ENCODE data around the gene EEF1AKMT3. TPM values are rescaled to one million over a fixed set of nuclear protein-coding genes. Genes with fewer than 3 reads are reported as not detected.
A peak's percentile ranks its signal among the peaks of the same experiment; 100 is the strongest.

EEF1AKMT3 gene
- total RNA-seq, 2 donors from 2014 or later = 1.9 to 3.6 TPM

DNA sequence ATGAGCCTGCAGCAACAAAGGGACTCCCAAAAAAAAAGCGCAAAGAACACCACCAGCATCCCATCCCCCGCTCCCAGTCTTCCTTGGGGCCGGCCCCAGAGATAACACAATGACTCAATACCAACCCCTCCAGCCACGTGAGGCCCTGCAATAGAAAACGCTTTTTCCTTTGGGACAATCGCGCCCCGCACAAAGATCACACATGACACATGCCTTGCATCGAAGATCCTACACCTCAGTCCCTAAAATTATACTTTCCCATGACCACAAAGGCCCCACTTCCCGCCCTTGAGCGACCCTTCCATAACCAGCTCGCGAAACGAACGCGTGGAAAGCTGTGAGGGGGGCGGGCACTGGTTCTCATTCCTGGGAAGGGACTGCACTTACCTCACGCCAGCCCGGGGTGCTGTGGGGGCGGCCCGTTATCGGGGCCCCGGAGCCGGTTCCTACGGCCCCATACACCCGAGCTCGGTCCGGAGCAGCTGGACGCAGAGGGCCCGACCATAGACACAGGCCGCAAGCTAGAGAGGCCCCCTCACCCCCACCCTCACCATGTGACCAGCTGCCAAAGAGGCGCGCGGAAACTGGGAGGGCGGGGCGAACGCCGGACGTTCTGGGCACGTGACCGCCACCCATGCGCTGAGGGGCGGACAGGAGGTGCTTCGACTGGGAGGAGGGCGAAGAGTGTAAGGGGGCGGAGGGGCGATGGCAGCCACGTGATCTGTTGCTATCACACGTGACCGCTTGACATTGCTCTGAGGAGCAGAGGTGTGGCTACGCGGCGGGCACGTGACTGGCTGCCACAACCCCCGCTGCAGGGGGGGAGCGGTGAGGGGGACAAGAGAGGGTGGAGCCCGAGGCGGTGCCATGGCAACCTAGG lies 20.4 kb upstream of the EEF1AKMT3 start, which contains the start of gene CDK4:
TSS of gene CDK4 (minus strand) at position 523 of the 880 bp plus-strand sequence. CDS start 593 bp downstream, outside the sequence.
- Histone ChIP-seq H3K4me1 (peaks cover 0 to 36% of the 10 kb centered on the region in 2 donors), H3K27ac (peak within 1 kb of the TSS; percentile 92 to 93), H3K27me3 (no peaks in the 10 kb centered on the region), H3K36me3 (peaks cover 33% of the 10 kb centered on the region), H3K9me3 (no peaks in the 10 kb centered on the region), H3K4me3 (peak within 1 kb of the TSS; percentile 66 to 77)
- TF ChIP-seq, protein P1, sequence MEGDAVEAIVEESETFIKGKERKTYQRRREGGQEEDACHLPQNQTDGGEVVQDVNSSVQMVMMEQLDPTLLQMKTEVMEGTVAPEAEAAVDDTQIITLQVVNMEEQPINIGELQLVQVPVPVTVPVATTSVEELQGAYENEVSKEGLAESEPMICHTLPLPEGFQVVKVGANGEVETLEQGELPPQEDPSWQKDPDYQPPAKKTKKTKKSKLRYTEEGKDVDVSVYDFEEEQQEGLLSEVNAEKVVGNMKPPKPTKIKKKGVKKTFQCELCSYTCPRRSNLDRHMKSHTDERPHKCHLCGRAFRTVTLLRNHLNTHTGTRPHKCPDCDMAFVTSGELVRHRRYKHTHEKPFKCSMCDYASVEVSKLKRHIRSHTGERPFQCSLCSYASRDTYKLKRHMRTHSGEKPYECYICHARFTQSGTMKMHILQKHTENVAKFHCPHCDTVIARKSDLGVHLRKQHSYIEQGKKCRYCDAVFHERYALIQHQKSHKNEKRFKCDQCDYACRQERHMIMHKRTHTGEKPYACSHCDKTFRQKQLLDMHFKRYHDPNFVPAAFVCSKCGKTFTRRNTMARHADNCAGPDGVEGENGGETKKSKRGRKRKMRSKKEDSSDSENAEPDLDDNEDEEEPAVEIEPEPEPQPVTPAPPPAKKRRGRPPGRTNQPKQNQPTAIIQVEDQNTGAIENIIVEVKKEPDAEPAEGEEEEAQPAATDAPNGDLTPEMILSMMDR (IDR thresholded peaks at IDR 0.05) = no peak
- DNase-seq (ENCODE audit: low spot score) = peak; percentile 100

DNA sequence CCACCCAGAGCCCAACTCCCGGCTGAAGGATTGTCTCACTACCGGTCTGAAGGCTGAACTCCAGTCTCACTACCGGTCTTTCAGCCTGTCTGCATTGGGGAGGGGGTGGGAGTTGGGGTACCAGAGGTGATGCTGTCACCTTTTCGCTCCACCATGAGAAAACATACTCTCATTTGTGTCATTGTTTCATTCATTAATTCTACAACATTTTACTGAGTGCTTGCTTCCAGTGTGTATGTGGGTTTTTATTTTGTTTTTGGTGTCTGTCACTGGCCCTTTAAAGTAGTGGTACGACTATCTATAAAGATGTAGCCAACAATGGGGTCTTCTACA lies 19.8 kb upstream of the EEF1AKMT3 start:
- TF ChIP-seq, protein P1 (IDR thresholded peaks at IDR 0.05) = no peak
- Histone ChIP-seq H3K4me1 (peaks cover 0 to 36% of the 10 kb centered on the region in 2 donors), H3K4me3 (peak overlapping the region; percentile 16 to 77), H3K9me3 (no peaks in the 10 kb centered on the region), H3K36me3 (peaks cover 26% of the 10 kb centered on the region), H3K27ac (peak overlapping the region; percentile 92 to 93), H3K27me3 (no peaks in the 10 kb centered on the region)
- no peak for DNase-seq (ENCODE audit: low spot score)

DNA sequence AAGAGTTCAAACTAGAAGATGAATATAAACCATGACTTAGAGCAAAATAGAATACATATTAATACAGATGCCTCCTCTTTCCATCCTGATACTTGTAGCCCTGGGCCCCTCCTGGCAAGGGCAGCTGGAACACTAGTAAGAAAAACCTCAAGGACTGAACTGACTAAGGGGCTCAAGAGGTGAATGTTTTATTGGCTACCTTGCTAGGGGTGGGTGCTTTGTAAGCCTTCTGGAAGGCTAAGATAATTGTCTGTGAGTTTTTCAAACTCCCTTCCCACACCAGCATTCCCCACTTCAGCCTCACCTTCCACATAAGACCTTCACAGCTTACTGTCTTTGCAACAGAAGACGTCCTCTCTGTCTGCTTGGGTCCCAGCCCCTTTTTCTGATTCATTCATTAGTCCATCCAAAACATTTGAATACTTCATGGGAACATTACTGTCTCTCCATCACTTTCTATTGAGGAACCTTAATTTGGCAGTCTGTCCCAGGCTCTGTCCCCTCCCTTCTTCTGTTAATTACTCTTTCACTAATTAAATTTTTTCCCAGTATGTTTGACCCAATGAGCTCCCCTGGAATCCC lies 18.6 kb upstream of the EEF1AKMT3 start:
- H3K36me3 ChIP-seq = peaks cover 24% of the 10 kb centered on the region
- peaks cover 0 to 36% of the 10 kb centered on the region in 2 donors for H3K4me1 ChIP-seq
- no peak overlapping the region for H3K4me3 ChIP-seq
- no peak overlapping the region for H3K27ac ChIP-seq
- no peaks in the 10 kb centered on the region for H3K27me3 ChIP-seq
- TF ChIP-seq, protein P1 (IDR thresholded peaks at IDR 0.05) = no peak
- no peak for DNase-seq (ENCODE audit: low spot score)
- H3K9me3 ChIP-seq = no peaks in the 10 kb centered on the region

DNA sequence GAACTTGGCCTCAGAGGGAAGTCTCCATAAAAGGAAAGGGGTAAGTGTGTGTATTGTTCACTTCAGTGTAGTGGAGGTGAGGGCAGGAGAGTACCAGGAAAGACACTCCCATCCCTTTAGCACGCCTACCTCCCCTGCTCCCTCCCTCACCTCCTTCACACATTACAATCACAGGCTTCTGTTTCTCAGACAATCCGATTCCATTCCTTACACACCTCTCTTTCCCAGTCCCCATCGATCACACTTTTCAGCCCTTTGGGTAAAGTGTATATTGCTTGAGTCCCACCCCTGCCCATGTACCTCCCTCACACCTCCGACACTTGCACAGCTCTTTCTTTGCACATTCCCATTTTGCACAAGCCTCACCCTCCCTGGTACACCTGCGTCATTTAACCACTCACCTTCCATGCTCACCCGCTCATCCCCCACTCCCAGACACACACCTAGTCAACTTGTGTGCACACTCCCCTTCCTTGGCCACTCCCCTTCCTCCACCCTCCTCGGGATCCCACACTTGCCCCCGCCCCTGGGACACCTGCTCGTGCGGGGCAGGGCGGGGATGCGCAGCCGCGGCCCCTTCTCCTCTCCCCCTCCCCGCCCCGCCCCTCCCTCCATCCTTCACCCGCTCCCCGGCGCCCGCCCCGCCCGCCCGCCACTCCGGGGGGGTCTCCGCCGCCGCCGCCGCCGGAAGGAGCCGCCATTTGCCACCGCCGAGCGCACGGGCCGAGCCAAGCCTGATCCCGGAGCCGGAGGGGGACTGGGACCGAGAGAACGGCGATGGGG lies 17.8 kb upstream of the EEF1AKMT3 start, which contains the start of gene MARCHF9:
TSS of gene MARCHF9 (plus strand) at position 693 of the 783 bp plus-strand sequence. CDS start 426 bp downstream, outside the sequence.
- TF ChIP-seq, protein P1 (IDR thresholded peaks at IDR 0.05) = no peak
- DNase-seq (ENCODE audit: low spot score) = no peak
- H3K9me3 ChIP-seq = no peaks in the 10 kb centered on the region
- no peaks in the 10 kb centered on the region for H3K27me3 ChIP-seq
- H3K4me1 ChIP-seq = peaks cover 0 to 36% of the 10 kb centered on the region in 2 donors
- H3K36me3 ChIP-seq = peaks cover 19% of the 10 kb centered on the region
- H3K27ac ChIP-seq = peak within 1 kb of the TSS; percentile 71 to 73
- H3K4me3 ChIP-seq = peak within 1 kb of the TSS; percentile 68 to 84

DNA sequence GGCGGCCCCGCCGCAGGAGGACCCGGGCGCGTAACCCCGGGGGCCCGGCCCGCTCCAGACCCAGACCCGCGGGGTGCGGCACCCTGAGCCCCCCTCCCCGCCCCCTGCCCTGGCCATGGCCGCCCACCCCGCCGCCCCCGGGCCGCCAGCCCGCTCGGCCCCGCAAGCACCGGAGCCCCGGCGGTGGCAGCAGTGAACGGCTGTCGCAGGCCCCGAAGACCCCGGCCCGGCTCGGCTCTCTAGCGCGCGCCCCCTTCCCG lies 17.3 kb upstream of the EEF1AKMT3 start:
- H3K36me3 ChIP-seq = peaks cover 14% of the 10 kb centered on the region
- DNase-seq (ENCODE audit: low spot score) = no peak
- H3K27ac ChIP-seq = peak overlapping the region; percentile 71 to 73
- H3K4me3 ChIP-seq = peak overlapping the region; percentile 68 to 84
- H3K4me1 ChIP-seq = peaks cover 0 to 36% of the 10 kb centered on the region in 2 donors
- H3K27me3 ChIP-seq = no peaks in the 10 kb centered on the region
- TF ChIP-seq, protein P1 (IDR thresholded peaks at IDR 0.05) = no peak
- H3K9me3 ChIP-seq = no peaks in the 10 kb centered on the region

All from right atrium auricular region (tissue), 2 donors.